Upper lobe of left lung (tissue), 6 donors: ENCODE measurements around the gene DNAJB12. TPM values are rescaled to one million over a fixed set of nuclear protein-coding genes. Genes with fewer than 3 reads are reported as not detected.
A peak's percentile ranks its signal among the peaks of the same experiment; 100 is the strongest.

Experiments used
- ATAC-seq, 2 donors: fragments of 200-7000 bp; cut with Tn5 transposase; one replicate each; pipeline ENCODE4 v1.9.1; 2022; ENCODE audit warnings: mild to moderate bottlenecking in 2 of 2, moderate library complexity in 2 of 2; ENCODE audit not compliant: low FRiP score in 2 of 2
- DNase-seq, 2 donors: peaks; one replicate each; pipeline ENCODE4 v3.0.0-alpha.2; 2019 to 2020
- H3K27ac ChIP-seq, 4 donors: fragments of 200-600 bp; sonication (generic); one replicate each; pipeline ENCODE4 v1.5.1; 2016 to 2019
- H3K27me3 ChIP-seq, 4 donors: fragments of 200-600 bp; sonication (generic); one replicate each; pipeline ENCODE4 v1.5.1; 2017 to 2019
- H3K36me3 ChIP-seq, 4 donors: fragments of 200-600 bp; sonication (generic); one replicate each; pipeline ENCODE4 v1.5.1; 2016 to 2019
- H3K4me1 ChIP-seq, 4 donors: fragments of 200-600 bp; sonication (generic); one replicate each; pipeline ENCODE4 v1.5.1; 2018 to 2019
- H3K4me3 ChIP-seq, 4 donors: fragments of 200-600 bp; sonication (generic); one replicate each; pipeline ENCODE4 v1.5.1; 2017 to 2019; ENCODE audit warnings: mild to moderate bottlenecking in 2 of 4, moderate library complexity in 1 of 4
- H3K9me3 ChIP-seq, 4 donors: fragments of 200-600 bp; sonication (generic); one replicate each; pipeline ENCODE4 v1.5.1; 2018 to 2019
- EP300 ChIP-seq, 4 donors: sonication (generic); formaldehyde crosslinking; IDR thresholded peaks; one replicate each; pipeline ENCODE4 v1.5.1; 2017; ENCODE audit warnings: antibody characterized with exemption in 4 of 4, control low read depth in 2 of 4
- POLR2A ChIP-seq, 4 donors: fragments of 450-650 bp; IDR thresholded peaks; one replicate each; pipeline ENCODE4 v1.5.1; 2016 to 2017; ENCODE audit warnings: antibody characterized with exemption in 4 of 4, mild to moderate bottlenecking in 2 of 4
- POLR2AphosphoS5 ChIP-seq, 2 donors: sonication (generic); formaldehyde crosslinking; IDR thresholded peaks; one replicate each; pipeline ENCODE4 v1.5.1; 2017; ENCODE audit warnings: antibody characterized with exemption in 2 of 2
- WGBS, 2 donors: methylation state at CpG; one replicate each; pipeline ENCODE4 v1.1.5; 2017 to 2018; 5-methylcytosine and 5-hydroxymethylcytosine counted together
- total RNA-seq, 6 donors: library from RNA; depleted of rRNA in 4 of 6; stranded (reverse); fragments of >200 nt in 4 of 6; gene quantifications; one replicate each; pipeline versions ENCODE4 v1.1.0 to v1.2.1, GENCODE V29; 2016 to 2021
- TF ChIP-seq, protein P1 (sequence below), 6 experiments: fragments of 450-650 bp in 4 of 6; fragments of 200-600 bp in 2 of 6; sonication (generic) in 2 of 6; IDR thresholded peaks; one replicate each; pipeline ENCODE4 v1.5.1; 2016 to 2019; ENCODE audit warnings: antibody characterized with exemption in 6 of 6
- donor health status: DM: no; HTN: no; CAD: no; lungs with moderate emphysema.
- donor health status: DM: no; HTN: yes; CAD: no; lungs with severe emphysema.

Gene DNAJB12
- total RNA-seq, 6 donors from 2014 or later = 24.4 to 81.7 (median 49.2) TPM

DNA sequence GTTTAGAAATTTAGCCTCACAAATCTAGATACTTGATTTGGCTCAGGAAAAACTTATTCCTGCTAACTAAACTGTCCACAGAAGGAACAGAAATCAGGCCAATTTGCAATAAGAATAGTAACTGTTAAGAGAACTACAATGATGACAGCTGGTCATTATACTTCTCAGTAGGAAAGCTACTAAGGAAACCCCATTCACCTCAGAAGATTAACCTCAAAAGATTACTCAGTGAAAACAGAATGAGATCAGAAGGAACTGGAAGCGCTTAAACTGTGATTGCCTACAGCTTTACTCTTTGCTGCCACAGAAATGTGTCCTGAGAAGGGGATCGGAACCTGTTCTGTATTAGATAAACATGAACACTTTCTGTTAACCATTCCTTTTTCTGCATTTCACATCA, 24.3 kb upstream of the DNAJB12 start:
- Histone ChIP-seq H3K36me3 (peaks cover 0 to 13% (median 6%) of the 10 kb centered on the region in 4 donors), H3K9me3 (no peaks in the 10 kb centered on the region), H3K4me1 (no peaks in the 10 kb centered on the region), H3K27me3 (no peaks in the 10 kb centered on the region), H3K4me3 (no peak overlapping the region), H3K27ac (no peak overlapping the region)
- WGBS, 2 donors = 88 to 96% methylated on average over 2 of the region's 2 CpGs
- TF ChIP-seq POLR2AphosphoS5 (IDR thresholded peaks at IDR 0.05) (no peak), POLR2A (IDR thresholded peaks at IDR 0.05) (no peak)
- DNase-seq (no peak), ATAC-seq (no peak)

DNA sequence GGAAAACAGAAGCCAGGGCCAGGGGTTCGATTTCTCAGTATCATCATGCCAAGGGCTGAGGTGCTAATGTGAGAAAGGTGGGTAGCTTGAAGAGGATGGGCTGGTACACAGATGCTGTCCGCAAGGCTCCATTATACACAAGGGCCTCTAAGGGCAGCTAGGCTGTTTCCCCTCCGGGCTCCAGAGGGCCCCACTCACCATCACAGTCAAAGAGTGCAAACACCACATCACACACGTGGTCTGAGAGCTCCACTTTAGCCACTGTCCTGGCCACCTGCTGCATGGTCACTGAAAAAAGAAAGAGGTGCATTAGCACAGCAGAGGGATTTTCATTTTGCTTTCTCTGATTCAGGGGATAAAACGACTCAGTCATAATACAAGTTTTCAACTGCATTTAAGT, 20.9 kb upstream of the DNAJB12 start:
- H3K36me3 ChIP-seq = peaks cover 0 to 20% (median 7%) of the 10 kb centered on the region in 4 donors
- ATAC-seq = no peak
- H3K4me3 ChIP-seq = no peak overlapping the region
- H3K27me3 ChIP-seq = no peaks in the 10 kb centered on the region
- DNase-seq = peak in 1 of 2 donors; percentile 35
- 58 to 72% methylated on average over 5 of the region's 5 CpGs for WGBS, 2 donors
- no peaks in the 10 kb centered on the region for H3K9me3 ChIP-seq
- TF ChIP-seq POLR2AphosphoS5 (IDR thresholded peaks at IDR 0.05) (no peak), EP300 (IDR thresholded peaks at IDR 0.05) (no peak), POLR2A (IDR thresholded peaks at IDR 0.05) (no peak)
- TF ChIP-seq, protein P1, sequence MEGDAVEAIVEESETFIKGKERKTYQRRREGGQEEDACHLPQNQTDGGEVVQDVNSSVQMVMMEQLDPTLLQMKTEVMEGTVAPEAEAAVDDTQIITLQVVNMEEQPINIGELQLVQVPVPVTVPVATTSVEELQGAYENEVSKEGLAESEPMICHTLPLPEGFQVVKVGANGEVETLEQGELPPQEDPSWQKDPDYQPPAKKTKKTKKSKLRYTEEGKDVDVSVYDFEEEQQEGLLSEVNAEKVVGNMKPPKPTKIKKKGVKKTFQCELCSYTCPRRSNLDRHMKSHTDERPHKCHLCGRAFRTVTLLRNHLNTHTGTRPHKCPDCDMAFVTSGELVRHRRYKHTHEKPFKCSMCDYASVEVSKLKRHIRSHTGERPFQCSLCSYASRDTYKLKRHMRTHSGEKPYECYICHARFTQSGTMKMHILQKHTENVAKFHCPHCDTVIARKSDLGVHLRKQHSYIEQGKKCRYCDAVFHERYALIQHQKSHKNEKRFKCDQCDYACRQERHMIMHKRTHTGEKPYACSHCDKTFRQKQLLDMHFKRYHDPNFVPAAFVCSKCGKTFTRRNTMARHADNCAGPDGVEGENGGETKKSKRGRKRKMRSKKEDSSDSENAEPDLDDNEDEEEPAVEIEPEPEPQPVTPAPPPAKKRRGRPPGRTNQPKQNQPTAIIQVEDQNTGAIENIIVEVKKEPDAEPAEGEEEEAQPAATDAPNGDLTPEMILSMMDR (IDR thresholded peaks at IDR 0.05) = peak in 2 of 6 experiments; percentile 7 to 13
- H3K27ac ChIP-seq = no peak overlapping the region
- peaks cover 0 to 3% (median 0%) of the 10 kb centered on the region in 4 donors for H3K4me1 ChIP-seq

DNA sequence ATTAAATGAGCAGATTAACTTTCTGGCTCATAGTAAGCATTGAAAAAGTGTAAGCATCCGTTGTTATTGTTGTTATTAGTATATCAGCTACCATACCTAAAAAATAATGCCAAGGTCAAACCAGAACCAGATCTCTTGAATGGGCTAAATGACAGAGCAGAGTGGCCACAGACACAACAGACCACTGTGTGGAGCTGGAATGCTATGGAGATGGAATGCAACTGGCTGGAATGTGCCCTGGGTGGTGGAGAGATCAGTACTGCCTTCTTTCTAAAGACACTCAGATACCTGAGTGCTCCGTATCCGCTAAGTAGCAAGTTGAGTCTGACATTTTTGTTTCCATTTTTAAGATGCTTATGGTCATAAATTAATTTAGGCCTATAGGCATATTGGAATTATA, 20.5 kb upstream of the DNAJB12 start:
- DNase-seq (no peak), ATAC-seq (no peak)
- no peaks in the 10 kb centered on the region for H3K9me3 ChIP-seq
- no peak overlapping the region for H3K4me3 ChIP-seq
- H3K27me3 ChIP-seq = no peaks in the 10 kb centered on the region
- H3K36me3 ChIP-seq = peaks cover 0 to 24% (median 7%) of the 10 kb centered on the region in 4 donors
- H3K27ac ChIP-seq = no peak overlapping the region
- H3K4me1 ChIP-seq = peaks cover 0 to 4% (median 0%) of the 10 kb centered on the region in 4 donors
- TF ChIP-seq, protein P1 (IDR thresholded peaks at IDR 0.05) = no peak
- TF ChIP-seq POLR2A (IDR thresholded peaks at IDR 0.05) (no peak), EP300 (IDR thresholded peaks at IDR 0.05) (no peak)
- 92 to 94% methylated on average over 3 of the region's 3 CpGs for WGBS, 2 donors

DNA sequence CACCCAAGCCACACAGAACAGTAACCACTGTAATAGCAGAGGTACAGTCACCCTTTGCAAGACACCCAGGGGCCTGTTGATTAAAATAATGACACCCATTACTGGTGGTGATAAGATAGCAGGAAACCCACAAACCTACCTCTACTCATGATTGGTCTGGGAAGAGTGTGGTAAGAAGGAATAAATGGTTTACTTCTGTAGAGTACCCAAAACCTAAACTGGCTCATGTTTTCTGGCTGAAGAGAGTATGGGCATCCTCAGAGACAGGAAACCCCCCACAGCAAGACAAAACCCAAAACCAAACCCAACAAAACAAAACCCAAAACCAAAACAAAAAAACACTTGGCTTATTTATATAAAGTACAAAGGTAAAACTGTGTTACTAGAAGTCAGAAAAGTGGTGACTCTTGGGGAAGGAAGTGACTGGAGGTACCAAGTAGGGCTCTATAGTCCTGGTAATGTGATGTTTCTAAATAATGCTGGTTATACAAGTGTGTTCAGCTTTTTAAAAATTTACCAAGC, 15.5 kb upstream of the DNAJB12 start:
- TF ChIP-seq EP300 (IDR thresholded peaks at IDR 0.05) (no peak), POLR2A (IDR thresholded peaks at IDR 0.05) (no peak), POLR2AphosphoS5 (IDR thresholded peaks at IDR 0.05) (no peak)
- TF ChIP-seq, protein P1 (IDR thresholded peaks at IDR 0.05) = no peak
- H3K27ac ChIP-seq = no peak overlapping the region
- H3K27me3 ChIP-seq = no peaks in the 10 kb centered on the region
- H3K4me3 ChIP-seq = no peak overlapping the region
- DNase-seq (no peak), ATAC-seq (peak in 1 of 2 donors; percentile 47)
- H3K36me3 ChIP-seq = peaks cover 0 to 57% (median 20%) of the 10 kb centered on the region in 4 donors
- no peaks in the 10 kb centered on the region for H3K9me3 ChIP-seq
- H3K4me1 ChIP-seq = peaks cover 0 to 4% (median 0%) of the 10 kb centered on the region in 4 donors

DNA sequence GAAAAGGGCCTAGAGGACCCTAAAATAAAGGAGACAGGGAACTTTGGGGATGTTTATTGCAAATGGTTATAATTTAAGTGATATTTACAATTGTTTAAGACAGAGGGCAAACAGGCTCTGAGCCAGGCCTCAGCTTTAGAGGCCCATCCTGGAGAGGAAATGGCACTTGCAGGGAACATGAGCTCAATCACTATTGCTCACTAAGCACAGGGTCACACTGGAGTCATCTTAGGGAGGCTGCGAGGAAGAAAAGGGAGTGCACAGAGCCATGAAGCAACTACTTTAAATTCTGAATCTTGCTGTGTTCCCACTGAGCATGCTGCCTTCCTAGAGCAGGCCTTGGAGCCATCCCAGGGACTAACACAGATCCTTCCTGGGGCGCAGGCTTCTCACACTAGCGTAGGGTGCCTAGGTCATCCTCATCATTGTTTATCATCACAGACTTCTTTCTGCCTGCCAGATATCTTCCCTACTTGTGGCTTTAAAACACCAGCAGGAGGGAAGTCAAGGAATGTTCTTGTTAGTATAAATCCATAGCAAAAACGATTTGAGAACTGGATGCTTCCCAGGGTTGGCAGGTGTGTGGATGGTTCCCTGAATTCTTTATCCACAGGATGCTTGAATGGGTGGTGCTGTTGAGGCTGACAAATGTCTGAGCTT, 12.7 kb upstream of the DNAJB12 start:
- H3K4me1 ChIP-seq = peaks cover 10 to 14% (median 11%) of the 10 kb centered on the region in 4 donors
- no peak for TF ChIP-seq POLR2AphosphoS5 (IDR thresholded peaks at IDR 0.05)
- TF ChIP-seq, protein P1 (IDR thresholded peaks at IDR 0.05) = no peak
- TF ChIP-seq EP300 (IDR thresholded peaks at IDR 0.05) = no peak
- TF ChIP-seq POLR2A (IDR thresholded peaks at IDR 0.05) = no peak

More for the DNA sequence above, 12.7 kb upstream of the DNAJB12 start:
- WGBS, 2 donors = 76 to 89% methylated on average over 4 of the region's 4 CpGs
- Histone ChIP-seq H3K27ac (no peak overlapping the region), H3K9me3 (no peaks in the 10 kb centered on the region), H3K36me3 (peaks cover 0 to 51% (median 15%) of the 10 kb centered on the region in 4 donors), H3K27me3 (no peaks in the 10 kb centered on the region), H3K4me3 (no peak overlapping the region)
- DNase-seq (no peak), ATAC-seq (no peak)
